ENCODE measurements around the gene ASPDH.

Gene ASPDH

GRCh38 chr19:50494186-50495019 is 19.3 kb downstream of the ASPDH start:
- no peak for DNase-seq

- DNase-seq, result no peak
Measured at GRCh38 chr19:50493171-50493570, 20.5 kb downstream of the ASPDH start.

DNA sequence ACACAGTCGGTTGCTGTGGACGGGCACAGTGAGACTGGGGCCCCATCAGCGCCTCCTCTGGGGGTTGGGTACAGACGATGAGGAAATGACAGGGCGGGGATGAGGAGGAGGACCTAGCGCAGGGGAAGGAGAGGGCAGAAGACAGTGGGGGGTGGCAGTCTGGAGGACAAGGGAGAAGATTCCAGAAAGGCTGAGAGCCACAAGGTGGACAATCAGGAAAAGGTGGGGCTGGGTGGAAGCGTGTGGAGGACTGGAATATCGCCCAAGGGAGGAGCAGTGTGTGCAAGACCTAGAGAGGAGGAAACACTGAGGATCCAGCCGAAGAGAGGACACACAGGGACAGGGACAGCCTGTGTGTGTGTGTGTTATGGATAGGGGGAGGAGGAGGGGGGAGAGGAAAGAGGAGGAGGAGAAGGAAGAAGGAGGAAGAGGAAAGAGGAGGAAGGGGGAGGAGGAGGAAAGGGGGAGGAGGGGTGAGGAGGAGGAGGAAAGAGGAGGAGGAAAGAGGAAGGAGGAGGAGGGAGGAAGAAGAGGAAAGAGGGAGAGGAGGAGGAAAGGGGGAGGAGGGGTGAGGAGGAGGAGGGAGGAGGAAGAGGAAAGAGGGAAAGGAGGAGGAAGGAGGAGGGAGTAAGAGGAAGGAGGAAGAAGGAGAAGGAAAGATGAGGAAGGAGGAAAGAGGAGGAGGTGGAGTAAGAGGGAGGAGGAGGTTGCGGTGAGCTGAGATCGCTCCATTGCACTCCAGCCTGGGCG is 21.2 kb downstream of the ASPDH start:
- DNase-seq, result peak; percentile 12

GRCh38 chr19:50490991-50491472 is 22.7 kb downstream of the ASPDH start:
- no peak for DNase-seq

- DNase-seq, result no peak
Measured at GRCh38 chr19:50490411-50490811, 23.3 kb downstream of the ASPDH start.

DNA sequence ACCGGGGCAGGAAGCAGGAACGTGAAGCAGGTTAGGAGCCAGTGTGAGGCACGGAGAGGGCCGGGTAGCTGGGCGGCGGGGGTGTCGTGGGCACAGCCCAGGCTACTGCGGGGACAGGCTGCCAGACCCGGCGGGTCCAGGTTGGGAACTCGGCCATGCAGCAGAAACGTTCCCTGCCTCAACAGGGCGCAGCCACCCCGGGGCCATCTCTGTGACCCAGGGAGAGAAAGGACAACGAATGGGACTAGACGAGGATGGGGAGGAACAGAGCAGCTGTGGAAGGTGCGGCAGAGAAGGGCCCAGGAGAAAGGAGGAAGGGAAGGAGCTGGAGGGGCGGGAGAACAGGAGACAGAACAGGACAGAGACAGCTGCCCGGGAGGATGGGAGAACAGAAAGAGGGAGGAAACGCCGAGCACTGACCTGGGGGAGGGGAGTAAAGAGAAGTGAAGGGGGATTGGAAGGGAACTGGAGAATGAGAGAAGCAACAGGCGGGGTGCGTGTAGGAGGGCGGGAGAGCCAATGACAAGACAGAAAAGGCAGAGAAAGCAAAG is 24.2 kb downstream of the ASPDH start:
- DNase-seq, result no peak

GRCh38 chr19:50488389-50489194 is 25.1 kb downstream of the ASPDH start:
- no peak for DNase-seq

DNA sequence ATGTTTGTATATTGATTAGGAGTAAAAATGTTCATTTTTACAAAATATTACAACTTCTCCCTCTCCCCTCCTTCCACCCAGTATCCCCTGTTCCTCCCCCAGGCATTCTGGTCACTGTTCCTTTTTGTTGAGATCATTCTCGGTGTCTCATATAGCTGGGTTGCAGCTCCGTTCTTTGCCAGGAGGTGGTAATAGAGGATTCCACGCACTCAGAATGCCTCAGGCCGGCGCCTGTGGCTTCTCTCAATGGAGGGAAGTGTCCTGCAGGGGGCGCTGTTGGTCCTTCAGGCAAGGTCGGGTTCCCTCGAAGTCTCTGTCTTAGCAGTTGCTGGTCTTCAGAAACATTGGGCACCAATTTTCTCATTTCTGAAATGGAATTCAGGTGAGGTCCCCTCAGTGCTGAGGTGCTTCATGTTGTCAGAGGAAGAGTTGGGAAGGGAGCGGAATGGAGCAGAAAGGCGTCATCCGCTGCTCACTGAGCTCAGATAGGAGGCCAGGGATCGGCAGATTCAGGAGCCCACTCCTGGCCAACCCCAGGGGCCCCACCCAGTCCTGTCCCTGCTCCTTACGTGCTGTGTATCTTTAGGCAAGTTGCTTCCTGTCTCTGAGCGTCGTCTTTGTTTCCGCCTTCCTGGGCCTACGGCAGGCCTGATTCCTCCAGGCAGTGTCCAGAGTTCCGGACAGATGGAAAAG is 26.7 kb downstream of the ASPDH start:
- DNase-seq, result peak; percentile 14

DNA sequence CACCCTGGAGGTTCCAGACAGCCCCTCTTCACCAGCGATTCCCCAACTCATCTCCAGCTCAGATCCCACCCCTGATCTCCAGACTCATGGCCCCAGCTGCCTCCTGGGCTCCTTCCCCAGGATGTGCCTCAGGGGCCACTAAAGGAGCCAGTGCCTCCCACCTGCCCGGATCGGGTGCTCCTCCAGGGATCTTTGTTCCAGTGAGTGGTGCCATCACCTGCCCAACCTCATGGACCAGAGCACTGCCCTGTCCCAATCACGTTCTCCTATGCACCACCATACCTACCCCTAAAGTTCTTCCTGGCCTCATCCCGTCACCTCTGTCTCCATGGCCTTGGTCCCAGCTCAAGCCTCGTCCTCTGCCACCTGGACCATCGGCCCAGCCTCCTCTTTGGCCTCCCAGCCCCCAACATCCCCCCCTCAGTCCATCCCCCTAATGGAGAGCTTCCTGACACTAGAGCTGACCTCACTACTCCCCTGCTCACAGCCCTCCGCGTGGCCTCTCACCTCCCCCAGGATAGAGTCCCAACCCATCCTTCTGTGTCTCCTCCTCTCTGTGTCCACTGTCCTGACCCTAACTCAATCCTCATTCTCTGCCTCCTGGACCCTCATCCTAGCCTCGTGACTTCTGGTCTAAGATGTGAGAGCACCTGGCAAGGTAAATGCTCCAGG is 28.3 kb downstream of the ASPDH start:
- no peak for DNase-seq

GRCh38 chr19:50482916-50483315 is 30.8 kb downstream of the ASPDH start:
- no peak for DNase-seq

- no peak for DNase-seq
Measured at GRCh38 chr19:50482271-50482855, 31.4 kb downstream of the ASPDH start.

GRCh38 chr19:50481351-50482149 is 32.2 kb downstream of the ASPDH start:
- no peak for DNase-seq

DNA sequence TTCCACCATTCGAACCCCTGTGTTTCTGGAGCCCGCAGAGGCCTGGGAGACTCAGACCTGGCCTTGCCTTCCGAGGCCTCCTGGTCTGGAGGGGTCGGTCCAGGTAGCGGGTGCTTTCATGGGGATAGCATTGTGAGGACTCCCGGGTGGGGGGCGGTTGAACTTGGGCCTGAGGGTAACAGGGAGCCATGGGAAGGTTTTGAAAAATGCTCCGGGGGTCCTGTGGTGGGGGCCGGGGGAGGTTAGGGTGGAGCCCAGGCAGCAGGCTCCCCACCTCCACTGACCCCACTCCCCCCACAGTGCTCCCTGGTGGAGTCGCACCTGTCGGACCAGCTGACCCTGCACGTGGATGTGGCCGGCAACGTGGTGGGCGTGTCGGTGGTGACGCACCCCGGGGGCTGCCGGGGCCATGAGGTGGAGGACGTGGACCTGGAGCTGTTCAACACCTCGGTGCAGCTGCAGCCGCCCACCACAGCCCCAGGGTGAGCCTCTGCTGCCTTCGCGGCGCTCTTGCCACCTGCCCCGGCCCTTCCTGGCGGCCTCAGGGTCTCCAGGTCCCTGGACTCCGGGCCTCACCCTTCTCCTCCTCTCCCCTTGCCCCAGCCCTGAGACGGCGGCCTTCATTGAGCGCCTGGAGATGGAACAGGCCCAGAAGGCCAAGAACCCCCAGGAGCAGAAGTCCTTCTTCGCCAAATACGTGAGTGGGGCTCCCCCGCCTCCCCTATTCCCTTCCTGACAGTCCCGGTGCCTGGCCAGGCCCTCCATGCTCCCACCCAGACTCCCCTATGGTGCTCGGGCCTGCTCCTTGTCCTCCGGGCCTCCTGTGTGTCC is 33.2 kb downstream of the ASPDH start:
- DNase-seq, result no peak

DNA sequence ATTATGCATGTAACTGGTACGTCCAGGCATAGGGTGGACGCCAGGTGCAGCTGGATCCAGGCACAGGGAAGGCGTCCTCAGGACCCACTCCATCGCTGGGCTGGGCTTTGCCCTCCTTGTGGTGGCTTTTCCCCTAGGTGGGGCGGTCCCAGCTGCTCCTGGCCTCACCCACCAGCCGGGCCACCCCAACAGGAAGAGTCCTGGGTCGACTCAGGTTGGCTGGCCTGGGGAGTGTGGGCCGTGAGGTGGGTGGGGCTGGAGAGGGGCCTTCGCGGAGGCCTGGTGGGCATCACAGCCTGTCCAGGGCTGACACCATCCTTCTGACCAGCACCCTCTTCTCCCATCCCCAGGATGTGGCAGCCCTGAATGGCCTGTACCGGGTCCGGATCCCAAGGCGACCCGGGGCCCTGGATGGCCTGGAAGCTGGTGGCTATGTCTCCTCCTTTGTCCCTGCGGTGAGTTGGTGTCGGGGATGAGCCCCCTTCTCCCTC is 33.9 kb downstream of the ASPDH start:
- DNase-seq, result no peak

DNA sequence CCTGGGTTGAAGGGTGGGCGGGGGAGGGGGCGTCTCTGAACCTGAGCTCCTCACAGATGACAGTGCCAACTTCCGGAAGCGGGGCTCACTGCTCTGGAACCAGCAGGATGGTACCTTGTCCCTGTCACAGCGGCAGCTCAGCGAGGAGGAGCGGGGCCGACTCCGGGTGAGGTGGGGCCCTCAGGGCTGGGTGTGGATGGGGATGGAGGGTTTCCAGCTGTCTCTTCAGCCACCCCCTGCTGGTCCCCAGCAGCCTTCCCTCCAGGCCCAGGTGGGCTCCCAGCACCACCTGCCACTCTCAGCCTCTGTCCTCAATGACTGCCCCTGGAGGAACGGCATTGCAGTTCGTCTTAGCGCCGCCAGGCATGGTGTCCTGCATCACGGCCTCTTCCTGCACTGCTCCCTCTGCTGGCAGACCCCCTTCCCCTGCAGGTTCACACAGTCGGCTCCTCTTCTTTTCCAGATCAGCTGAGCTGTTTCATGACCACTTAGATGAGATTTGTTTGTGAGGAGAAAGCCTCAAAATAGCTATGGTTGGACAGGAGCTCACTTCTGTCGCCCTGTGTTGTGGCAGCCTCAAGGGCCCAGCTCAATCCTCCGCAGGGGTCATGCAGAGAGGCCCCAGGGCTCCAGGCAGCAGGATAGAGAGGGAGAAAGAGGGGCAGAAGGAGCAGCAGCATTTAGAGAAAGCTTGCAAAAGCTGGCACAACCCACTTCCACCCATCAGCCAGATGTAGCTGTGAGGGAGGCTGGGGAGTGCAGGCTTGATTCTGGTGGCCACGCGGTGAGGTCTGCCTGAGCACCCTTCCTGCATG is 34.6 kb downstream of the ASPDH start:
- no peak for DNase-seq

DNA sequence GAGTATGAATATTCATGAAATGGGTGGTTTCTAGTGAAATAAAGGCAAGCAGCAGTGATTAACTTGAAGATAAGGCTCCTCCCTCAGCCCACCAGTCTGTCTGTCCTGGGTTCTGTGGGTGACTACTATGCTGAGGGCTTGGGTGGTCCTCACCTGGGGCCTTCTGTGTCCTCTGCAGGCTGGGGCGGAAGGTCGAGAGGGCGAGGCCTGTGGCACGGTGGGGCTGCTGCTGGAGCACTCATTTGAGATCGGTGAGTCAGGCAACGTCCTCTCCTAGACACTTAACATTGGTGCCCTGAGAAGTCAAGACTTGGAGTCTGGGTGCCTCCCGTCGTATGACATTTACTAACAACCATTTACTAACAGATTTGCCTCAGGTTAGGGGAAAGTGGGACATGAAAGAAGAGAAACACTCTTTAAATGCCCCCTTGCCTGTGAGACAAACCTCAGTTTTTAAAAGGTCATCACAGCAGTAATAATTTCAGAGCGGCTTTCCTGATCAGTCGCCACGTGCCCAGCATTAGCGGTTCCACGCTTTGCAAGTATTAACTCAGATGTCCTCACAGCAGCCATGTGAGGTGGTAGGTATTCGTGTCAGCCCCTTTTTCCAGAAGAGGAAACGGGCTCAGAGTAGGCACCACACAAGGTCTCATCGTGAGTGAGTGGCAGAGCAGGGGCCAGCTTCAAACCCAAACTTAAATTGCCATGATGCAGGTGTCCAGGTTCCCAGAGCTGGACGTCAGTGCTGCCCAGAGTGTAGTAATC is 35.8 kb downstream of the ASPDH start:
- no peak for DNase-seq

GRCh38 chr19:50476907-50477238 is 36.8 kb downstream of the ASPDH start:
- DNase-seq, result no peak

Data from stimulated activated naive CD4-positive, alpha-beta T cell treated with Interleukin-2 at 50 U/mL for 16 hours (primary cell).